Hematopoietic multipotent progenitor cell treated with erythropoietin and hydrocortisone succinate and interleukin-3 and kit ligand, for 15 days (in vitro differentiated cells): Measurements from ENCODE around the gene PDCD1LG2.

Experiments used
- DNase-seq: peaks from one replicate; pipeline ENCODE4 v3.0.0-alpha.2; 2015; ENCODE audit warnings: low spot score

Gene PDCD1LG2

DNA sequence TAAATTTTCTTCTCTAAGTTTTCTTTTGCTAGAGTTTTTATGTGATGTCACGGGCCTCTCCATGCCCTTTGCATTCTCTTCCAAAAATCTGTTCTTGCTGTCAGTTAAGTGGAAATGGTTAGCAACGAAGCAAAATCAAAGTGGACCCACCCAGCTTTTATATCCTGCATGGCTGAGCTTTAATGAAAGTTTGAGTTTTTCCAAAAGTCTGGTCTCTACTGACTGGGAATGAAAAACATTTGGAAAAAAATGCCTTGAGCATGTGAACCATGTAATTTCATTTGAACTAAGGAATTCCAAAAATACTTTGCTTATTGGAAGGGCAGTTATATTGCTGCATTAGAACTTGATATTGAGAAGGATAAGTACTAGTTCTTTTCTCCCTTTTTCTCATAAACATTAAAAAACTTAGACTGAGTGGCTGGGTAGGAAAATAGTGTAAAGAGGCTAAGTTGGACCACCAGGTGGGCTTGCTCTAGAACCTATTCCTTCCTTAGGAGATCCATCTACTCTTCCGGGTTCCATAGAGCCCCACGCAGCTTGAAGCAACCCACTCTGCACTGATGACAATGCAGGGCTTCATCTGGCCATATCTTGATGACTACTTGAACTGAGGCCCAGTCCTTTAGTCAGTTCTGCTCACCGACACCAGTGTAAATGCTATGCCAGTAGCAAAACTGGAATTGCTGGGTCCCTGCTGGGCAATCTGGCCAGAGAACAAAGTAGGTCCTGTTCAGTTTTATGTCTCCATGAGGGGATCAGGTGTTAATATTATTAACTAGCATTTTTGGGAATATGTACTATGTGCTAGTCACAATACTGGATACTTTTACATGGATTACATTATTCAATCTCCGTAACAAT lies 101.2 kb downstream of the PDCD1LG2 start:
- DNase-seq = no peak

DNA sequence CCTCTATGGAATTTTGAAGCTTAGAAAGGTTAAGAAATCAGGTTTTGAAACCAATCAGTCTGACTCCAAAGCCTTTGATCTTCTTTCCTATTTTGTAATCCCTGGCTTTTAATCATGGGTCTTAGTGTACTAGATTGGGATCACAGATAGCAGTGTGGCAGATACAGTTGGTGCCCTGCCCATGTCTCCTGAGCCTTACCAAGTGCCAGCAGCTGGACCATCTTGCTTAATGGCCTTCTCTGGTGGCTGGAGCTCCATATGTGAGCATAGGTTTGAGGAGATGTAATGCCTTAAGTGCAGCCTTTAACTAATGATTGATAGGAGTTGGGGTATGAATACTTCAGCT lies 101.8 kb downstream of the PDCD1LG2 start:
- no peak for DNase-seq

DNA sequence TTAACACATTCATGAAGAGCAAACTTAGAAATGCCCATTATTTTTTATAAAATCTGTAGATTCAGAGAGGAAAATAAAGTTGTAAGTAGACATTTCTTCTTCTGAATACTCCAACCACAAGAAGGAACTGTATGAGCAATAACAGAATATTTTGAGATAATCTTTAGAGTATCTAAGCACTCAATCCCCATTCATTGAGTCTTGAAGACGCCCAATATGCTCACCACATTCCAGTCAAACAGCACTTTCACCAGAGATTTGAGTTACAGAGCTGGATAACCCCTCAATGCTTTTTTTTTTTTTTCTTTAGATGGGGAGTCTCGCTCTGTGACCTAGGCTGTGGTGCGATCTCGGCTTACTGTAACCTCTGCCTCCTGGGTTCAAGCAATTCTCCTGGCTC lies 103.9 kb downstream of the PDCD1LG2 start:
- no peak for DNase-seq

DNA sequence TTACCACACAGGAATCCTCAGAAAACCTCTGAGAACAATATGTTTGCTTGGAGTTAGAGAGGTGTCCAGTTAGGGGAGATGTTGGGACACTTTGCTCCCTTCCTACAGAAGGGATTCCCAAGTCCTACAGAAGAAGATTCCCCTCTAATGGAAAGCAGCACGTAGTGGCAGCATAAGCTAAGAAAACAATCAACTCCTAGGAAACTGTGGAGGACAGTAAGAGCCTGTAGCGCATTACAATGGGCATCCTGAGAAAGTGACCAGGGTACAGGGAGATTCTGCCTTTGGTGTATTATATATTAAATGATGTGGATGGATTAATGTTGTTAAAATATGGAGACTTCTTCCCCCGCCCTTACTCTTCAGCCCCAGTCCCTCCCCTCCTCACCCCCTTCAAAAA lies 104.7 kb downstream of the PDCD1LG2 start:
- no peak for DNase-seq

DNA sequence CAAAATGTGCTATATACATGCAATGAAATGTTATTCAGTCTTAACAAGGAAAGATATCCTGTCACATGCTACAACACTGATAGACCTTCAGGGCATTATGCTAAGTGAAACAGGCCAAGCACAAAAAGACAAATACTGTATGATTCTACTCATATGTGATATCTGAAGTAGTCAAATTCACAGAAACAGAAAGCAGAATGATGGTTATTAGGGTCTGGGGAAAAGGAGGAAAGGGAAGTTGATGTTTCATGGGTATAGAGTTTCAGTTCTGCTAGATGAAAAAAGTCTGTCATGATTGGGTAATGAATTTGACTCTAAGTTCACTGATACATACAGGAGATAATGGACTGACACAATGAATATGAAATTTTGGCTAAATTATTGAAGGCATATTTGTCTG lies 107.4 kb downstream of the PDCD1LG2 start:
- no peak for DNase-seq

DNA sequence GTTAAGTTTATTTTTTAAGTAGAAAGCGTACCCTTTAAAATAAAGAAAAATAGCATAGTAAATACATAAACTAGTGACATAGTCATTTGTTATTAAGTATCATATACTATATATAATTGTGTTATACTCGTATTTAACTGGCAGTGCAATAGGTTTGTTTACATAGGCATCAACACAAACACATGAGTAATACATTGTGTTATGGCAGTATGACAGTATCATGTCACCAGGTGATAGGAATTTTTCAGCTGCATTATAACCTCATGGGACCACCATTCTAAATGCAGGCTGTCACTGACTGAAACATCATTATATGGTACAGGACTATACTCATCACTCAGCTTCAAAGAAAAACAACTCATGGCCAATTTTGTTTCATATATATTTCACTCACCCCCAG lies 110.2 kb downstream of the PDCD1LG2 start:
- DNase-seq = no peak
